HFFc6 (cell line): Measurements from ENCODE around the gene SERPINB6. TPM values are rescaled to one million over a fixed set of nuclear protein-coding genes. Genes with fewer than 3 reads are reported as not detected.

Experiments
- DNase-seq: peaks from one replicate; pipeline ENCODE4 v3.0.0-alpha.2; 2018
- H3K27ac Mint-ChIP-seq: 2 replicates; pipeline ENCODE4 v1.8.0; 2020; ENCODE audit warnings: mild to moderate bottlenecking, mixed read lengths
- H3K27me3 Mint-ChIP-seq: 2 replicates; pipeline ENCODE4 v1.8.0; 2021; ENCODE audit warnings: mild to moderate bottlenecking, moderate library complexity, mixed read lengths; ENCODE audit not compliant: insufficient read depth
- H3K36me3 Mint-ChIP-seq: 2 replicates; pipeline ENCODE4 v1.8.0; 2021; ENCODE audit warnings: low read depth, mixed read lengths
- H3K4me1 Mint-ChIP-seq: 2 replicates; pipeline ENCODE4 v1.8.0; 2020; ENCODE audit warnings: low read depth, mixed read lengths
- H3K4me3 Mint-ChIP-seq: 2 replicates; pipeline ENCODE4 v1.8.0; 2020; ENCODE audit warnings: mild to moderate bottlenecking, moderate library complexity, mixed read lengths
- H3K9me3 Mint-ChIP-seq: 2 replicates; pipeline ENCODE4 v1.8.0; 2020; ENCODE audit warnings: mild to moderate bottlenecking, mixed read lengths
- CTCF ChIP-seq: fragments of 200-600 bp; sonication (generic); IDR thresholded peaks from 2 replicates; pipeline ENCODE4 v1.5.0; 2021; ENCODE audit warnings: antibody characterized with exemption, mild to moderate bottlenecking
- total RNA-seq, 6 experiments: library from RNA; stranded (reverse); fragmentation: NEBNext Ultra II Directional; extraction: Animal tissue kit (Norgen Biotek cat#: 25700); gene quantifications; 2 replicates in 1 of 6; 3 replicates in 5 of 6; pipeline ENCODE4 v1.2.3, GENCODE V29; 2021

The SERPINB6 gene
- total RNA-seq, 6 experiments from 2014 or later = 109 to 142 (median 134) TPM

- H3K4me1 Mint-ChIP-seq = peaks cover 20% of the 10 kb centered on the region
- DNase-seq = no peak
Observed at GRCh38 chr6:2950713-2951112, 20.7 kb downstream of the SERPINB6 start.

GRCh38 chr6:2949536-2950083, 21.8 kb downstream of the SERPINB6 start:
- Mint-ChIP-seq H3K4me3 (no peak overlapping the region), H3K36me3 (peaks cover 31% of the 10 kb centered on the region), H3K27ac (no peak overlapping the region), H3K27me3 (no peaks in the 10 kb centered on the region), H3K9me3 (no peaks in the 10 kb centered on the region), H3K4me1 (peaks cover 20% of the 10 kb centered on the region)
- no peak for DNase-seq
- TF ChIP-seq CTCF = no peak

More at GRCh38 chr6:2950713-2951112, 20.7 kb downstream of the SERPINB6 start:
- Mint-ChIP-seq H3K4me3 (no peak overlapping the region), H3K27me3 (no peaks in the 10 kb centered on the region), H3K36me3 (peaks cover 31% of the 10 kb centered on the region), H3K9me3 (no peaks in the 10 kb centered on the region), H3K27ac (no peak overlapping the region)
- no peak for TF ChIP-seq CTCF

- TF ChIP-seq CTCF = no peak
- DNase-seq = no peak
- Mint-ChIP-seq H3K9me3 (no peaks in the 10 kb centered on the region), H3K27ac (no peak overlapping the region), H3K27me3 (no peaks in the 10 kb centered on the region), H3K4me3 (no peak overlapping the region), H3K4me1 (peaks cover 20% of the 10 kb centered on the region), H3K36me3 (peaks cover 31% of the 10 kb centered on the region)
Observed at GRCh38 chr6:2949121-2949520, 22.2 kb downstream of the SERPINB6 start.

GRCh38 chr6:2948228-2949025, 22.9 kb downstream of the SERPINB6 start:
- Mint-ChIP-seq H3K36me3 (peaks cover 31% of the 10 kb centered on the region), H3K27ac (no peak overlapping the region), H3K27me3 (no peaks in the 10 kb centered on the region), H3K4me1 (peaks cover 20% of the 10 kb centered on the region), H3K4me3 (no peak overlapping the region), H3K9me3 (no peaks in the 10 kb centered on the region)
- DNase-seq = no peak
- TF ChIP-seq CTCF = no peak

GRCh38 chr6:2947445-2947844, 23.9 kb downstream of the SERPINB6 start:
- no peak for DNase-seq
- no peaks in the 10 kb centered on the region for H3K9me3 Mint-ChIP-seq
- peaks cover 10% of the 10 kb centered on the region for H3K4me1 Mint-ChIP-seq

More at GRCh38 chr6:2947445-2947844, 23.9 kb downstream of the SERPINB6 start:
- Mint-ChIP-seq H3K27ac (no peak overlapping the region), H3K27me3 (no peaks in the 10 kb centered on the region), H3K4me3 (no peak overlapping the region), H3K36me3 (peaks cover 22% of the 10 kb centered on the region)
- TF ChIP-seq CTCF = no peak
